Neural progenitor cell (in vitro differentiated cells): ENCODE data around the gene MAPKBP1. TPM values are rescaled to one million over a fixed set of nuclear protein-coding genes. Genes with fewer than 3 reads are reported as not detected.

Source experiments
- DNase-seq: peaks from one replicate; pipeline ENCODE4 v3.0.0-alpha.2; 2016; ENCODE audit warnings: low spot score
- H2AFZ ChIP-seq: fragments of 200-600 bp; sonication (generic); replicated peaks from 2 replicates; pipeline ENCODE4 v1.6.1; 2016; ENCODE audit warnings: antibody characterized with exemption
- H3F3A ChIP-seq: fragments of 200-600 bp; sonication (generic); 2 replicates; pipeline ENCODE4 v1.6.1; 2016; ENCODE audit warnings: antibody characterized with exemption, low read depth
- H3K27ac ChIP-seq: fragments of 200-600 bp; sonication (generic); 2 replicates; pipeline ENCODE4 v1.5.1; 2016; ENCODE audit warnings: mild to moderate bottlenecking
- H3K27me3 ChIP-seq: fragments of 200-600 bp; sonication (generic); 2 replicates; pipeline ENCODE4 v1.6.1; 2016; ENCODE audit warnings: mild to moderate bottlenecking, moderate library complexity
- H3K36me3 ChIP-seq: fragments of 200-600 bp; sonication (generic); 2 replicates; pipeline ENCODE4 v1.5.1; 2016
- H3K4me1 ChIP-seq: fragments of 200-600 bp; sonication (generic); 2 replicates; pipeline ENCODE4 v1.6.1; 2016; ENCODE audit warnings: mixed run types
- H3K4me2 ChIP-seq: fragments of 200-600 bp; sonication (generic); 2 replicates; pipeline ENCODE4 v1.6.1; 2016
- H3K4me3 ChIP-seq: fragments of 200-600 bp; sonication (generic); 2 replicates; pipeline ENCODE4 v1.5.1; 2016
- H3K79me2 ChIP-seq: fragments of 200-600 bp; sonication (generic); 2 replicates; pipeline ENCODE4 v1.6.1; 2016; ENCODE audit warnings: low read depth
- H3K9ac ChIP-seq: fragments of 200-600 bp; sonication (generic); 2 replicates; pipeline ENCODE4 v1.6.1; 2016
- H3K9me3 ChIP-seq: fragments of 200-600 bp; sonication (generic); 2 replicates; pipeline ENCODE4 v1.5.1; 2016; ENCODE audit warnings: low read depth
- H4K20me1 ChIP-seq: fragments of 200-600 bp; sonication (generic); 2 replicates; pipeline ENCODE4 v1.6.1; 2016; ENCODE audit warnings: low read depth
- H3K27ac Mint-ChIP-seq: 3 replicates; pipeline ENCODE4 v1.8.0; 2021; ENCODE audit warnings: mixed read lengths
- H3K27me3 Mint-ChIP-seq: 2 replicates; pipeline ENCODE4 v1.8.0; 2022; ENCODE audit warnings: low read depth, mild to moderate bottlenecking, inconsistent platforms, moderate library complexity, mixed read lengths; ENCODE audit not compliant: insufficient read depth
- H3K36me3 Mint-ChIP-seq: 3 replicates; pipeline ENCODE4 v1.8.0; 2021; ENCODE audit warnings: mixed read lengths
- H3K4me1 Mint-ChIP-seq: 3 replicates; pipeline ENCODE4 v1.8.0; 2021; ENCODE audit warnings: mixed read lengths
- H3K4me3 Mint-ChIP-seq: 3 replicates; pipeline ENCODE4 v1.8.0; 2021; ENCODE audit warnings: mild to moderate bottlenecking, moderate library complexity, mixed read lengths
- H3K9me3 Mint-ChIP-seq: 3 replicates; pipeline ENCODE4 v1.8.0; 2020; ENCODE audit warnings: mixed read lengths
- EZH2 ChIP-seq: fragments of 200-600 bp; sonication (generic); IDR thresholded peaks from 2 replicates; pipeline ENCODE4 v1.6.1; 2017; ENCODE audit warnings: antibody characterized with exemption, mild to moderate bottlenecking, moderate library complexity
- EZH2phosphoT487 ChIP-seq: fragments of 200-600 bp; sonication (generic); IDR thresholded peaks from 2 replicates; pipeline ENCODE4 v1.6.1; 2017; ENCODE audit warnings: antibody characterized with exemption
- total RNA-seq: library from RNA; depleted of rRNA; stranded (reverse); fragments of >200 nt; gene quantifications from 2 replicates; pipeline ENCODE4 v1.2.3, GENCODE V29; 2015; ENCODE audit warnings: low replicate concordance
- TF ChIP-seq, protein P1 (sequence below): fragments of 200-600 bp; sonication (generic); IDR thresholded peaks from 2 replicates; pipeline ENCODE4 v1.5.1; 2017; ENCODE audit warnings: antibody characterized with exemption, mild to moderate bottlenecking

The MAPKBP1 gene
- total RNA-seq, 1 donor from 2014 or later, result 10.1 TPM

DNA sequence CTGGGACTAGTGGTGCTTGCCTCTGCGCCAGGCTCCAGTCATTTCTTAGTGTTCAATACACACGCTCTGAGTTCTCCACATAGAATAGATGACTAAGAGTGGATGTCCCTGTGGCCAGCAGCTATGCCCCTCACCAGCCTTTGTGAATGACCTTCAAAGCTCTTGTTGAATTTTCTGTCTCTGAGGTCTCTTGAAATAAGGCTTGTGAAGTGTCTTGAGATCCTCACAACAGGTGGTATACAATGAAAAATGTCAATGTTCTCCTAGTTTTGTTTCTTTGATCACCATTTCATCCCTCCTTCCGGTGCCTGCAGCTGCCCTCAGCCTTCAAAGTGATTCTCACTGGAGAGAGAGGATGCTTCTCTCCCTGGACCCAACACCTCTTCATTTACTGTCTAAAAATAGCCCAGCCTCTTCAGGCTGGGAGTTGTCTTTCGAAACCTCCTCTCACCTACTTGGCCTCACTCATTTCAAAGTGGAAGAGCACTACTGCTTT, 5.4 kb downstream of the MAPKBP1 start:
- H3K36me3 Mint-ChIP-seq, result peaks cover 7% of the 10 kb centered on the region
- H3K27me3 Mint-ChIP-seq, result no peaks in the 10 kb centered on the region
- Histone ChIP-seq H3K9me3 (no peaks in the 10 kb centered on the region), H3K4me3 (no peak overlapping the region), H3K4me1 (peaks cover 50% of the 10 kb centered on the region), H3K79me2 (peaks cover 18% of the 10 kb centered on the region), H3K4me2 (peak overlapping the region; percentile 22), H3K27me3 (no peaks in the 10 kb centered on the region), H2AFZ (no peak overlapping the region), H4K20me1 (peaks cover 5% of the 10 kb centered on the region), H3K27ac (no peak overlapping the region), H3F3A (peaks cover 20% of the 10 kb centered on the region), H3K9ac (no peak overlapping the region), H3K36me3 (no peaks in the 10 kb centered on the region)
- peaks cover 51% of the 10 kb centered on the region for H3K4me1 Mint-ChIP-seq
- TF ChIP-seq, protein P1, sequence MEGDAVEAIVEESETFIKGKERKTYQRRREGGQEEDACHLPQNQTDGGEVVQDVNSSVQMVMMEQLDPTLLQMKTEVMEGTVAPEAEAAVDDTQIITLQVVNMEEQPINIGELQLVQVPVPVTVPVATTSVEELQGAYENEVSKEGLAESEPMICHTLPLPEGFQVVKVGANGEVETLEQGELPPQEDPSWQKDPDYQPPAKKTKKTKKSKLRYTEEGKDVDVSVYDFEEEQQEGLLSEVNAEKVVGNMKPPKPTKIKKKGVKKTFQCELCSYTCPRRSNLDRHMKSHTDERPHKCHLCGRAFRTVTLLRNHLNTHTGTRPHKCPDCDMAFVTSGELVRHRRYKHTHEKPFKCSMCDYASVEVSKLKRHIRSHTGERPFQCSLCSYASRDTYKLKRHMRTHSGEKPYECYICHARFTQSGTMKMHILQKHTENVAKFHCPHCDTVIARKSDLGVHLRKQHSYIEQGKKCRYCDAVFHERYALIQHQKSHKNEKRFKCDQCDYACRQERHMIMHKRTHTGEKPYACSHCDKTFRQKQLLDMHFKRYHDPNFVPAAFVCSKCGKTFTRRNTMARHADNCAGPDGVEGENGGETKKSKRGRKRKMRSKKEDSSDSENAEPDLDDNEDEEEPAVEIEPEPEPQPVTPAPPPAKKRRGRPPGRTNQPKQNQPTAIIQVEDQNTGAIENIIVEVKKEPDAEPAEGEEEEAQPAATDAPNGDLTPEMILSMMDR, result no peak
- no peak for TF ChIP-seq EZH2
- no peak for TF ChIP-seq EZH2phosphoT487
- no peak for DNase-seq
- peak overlapping the region; percentile 25 for H3K4me3 Mint-ChIP-seq
- H3K9me3 Mint-ChIP-seq, result no peaks in the 10 kb centered on the region
- H3K27ac Mint-ChIP-seq, result no peak overlapping the region

DNA sequence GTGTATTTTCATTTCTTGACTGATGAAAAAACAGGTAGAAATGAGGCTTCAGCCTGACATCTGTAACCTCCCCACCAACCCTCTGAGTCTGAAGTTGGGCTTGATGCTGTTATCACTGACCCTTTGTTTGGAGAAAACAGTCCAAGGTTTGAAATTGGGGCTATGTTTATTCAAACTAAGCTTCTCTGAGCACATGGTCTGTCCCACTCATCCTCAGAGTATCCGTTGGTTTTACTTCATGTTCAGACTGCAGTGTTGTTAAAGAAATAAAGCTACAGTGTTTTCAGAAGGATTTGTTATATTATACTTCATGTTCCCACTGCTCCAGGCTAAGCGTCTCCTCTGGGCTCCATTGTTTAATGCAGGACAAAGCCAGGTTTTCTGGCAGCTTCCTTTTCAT, 6.0 kb downstream of the MAPKBP1 start:
- peaks cover 23% of the 10 kb centered on the region for H3K79me2 ChIP-seq

DNA sequence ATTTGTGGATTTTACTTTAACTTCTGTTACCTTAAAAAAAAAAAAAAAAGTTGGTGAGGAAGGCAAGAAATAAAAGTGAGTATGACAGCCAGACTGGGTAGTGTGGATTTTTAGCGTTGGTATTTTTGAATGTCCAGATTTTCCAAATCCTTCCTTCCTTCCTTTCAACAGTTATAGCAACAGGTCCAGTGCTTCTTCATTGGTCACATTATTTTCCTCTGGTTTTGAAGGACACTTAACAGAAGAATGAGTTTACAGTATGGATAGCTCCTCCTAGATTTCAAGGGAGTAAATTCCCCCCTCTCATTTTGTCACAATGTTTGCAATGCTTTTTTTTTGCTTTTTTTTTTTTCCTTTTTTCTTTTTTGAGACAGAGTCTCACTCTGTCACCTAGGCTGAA, 6.4 kb downstream of the MAPKBP1 start:
- H3K36me3 Mint-ChIP-seq, result peaks cover 10% of the 10 kb centered on the region
- H3F3A ChIP-seq, result peaks cover 14% of the 10 kb centered on the region
- no peak overlapping the region for H3K27ac ChIP-seq
- no peaks in the 10 kb centered on the region for H3K27me3 Mint-ChIP-seq
- H3K27me3 ChIP-seq, result no peaks in the 10 kb centered on the region
- no peak overlapping the region for H2AFZ ChIP-seq
- peaks cover 41% of the 10 kb centered on the region for H3K4me1 ChIP-seq
- H3K4me2 ChIP-seq, result peak overlapping the region; percentile 22
- H4K20me1 ChIP-seq, result peaks cover 5% of the 10 kb centered on the region
- H3K9me3 Mint-ChIP-seq, result no peaks in the 10 kb centered on the region
- no peak for TF ChIP-seq EZH2
- TF ChIP-seq, protein P1, result no peak
- no peaks in the 10 kb centered on the region for H3K36me3 ChIP-seq
- DNase-seq, result no peak
- H3K4me3 ChIP-seq, result no peak overlapping the region
- H3K27ac Mint-ChIP-seq, result no peak overlapping the region
- no peaks in the 10 kb centered on the region for H3K9me3 ChIP-seq
- H3K4me1 Mint-ChIP-seq, result peaks cover 41% of the 10 kb centered on the region
- peaks cover 28% of the 10 kb centered on the region for H3K79me2 ChIP-seq
- H3K4me3 Mint-ChIP-seq, result no peak overlapping the region
- no peak overlapping the region for H3K9ac ChIP-seq

More for the DNA sequence above, 6.0 kb downstream of the MAPKBP1 start:
- Histone ChIP-seq H3K9me3 (no peaks in the 10 kb centered on the region), H4K20me1 (peaks cover 5% of the 10 kb centered on the region), H3K4me3 (no peak overlapping the region), H3K9ac (no peak overlapping the region), H2AFZ (no peak overlapping the region), H3K4me1 (peaks cover 45% of the 10 kb centered on the region), H3K4me2 (peak overlapping the region; percentile 22), H3K36me3 (no peaks in the 10 kb centered on the region), H3K27ac (no peak overlapping the region), H3F3A (peaks cover 17% of the 10 kb centered on the region), H3K27me3 (no peaks in the 10 kb centered on the region)
- Mint-ChIP-seq H3K9me3 (no peaks in the 10 kb centered on the region), H3K4me1 (peaks cover 46% of the 10 kb centered on the region), H3K36me3 (peaks cover 9% of the 10 kb centered on the region), H3K27ac (no peak overlapping the region), H3K4me3 (no peak overlapping the region), H3K27me3 (no peaks in the 10 kb centered on the region)
- TF ChIP-seq, protein P1, result no peak
- TF ChIP-seq EZH2 (no peak), EZH2phosphoT487 (no peak)
- no peak for DNase-seq
